T-helper 2 cell treated with Interferon-gamma antibody and Interleukin-4, amounts not matched to agents 100 ng/mL and 5 ng/mL, for 36 hours (primary cell): ENCODE data around the gene CASK. TPM values are rescaled to one million over a fixed set of nuclear protein-coding genes. Genes with fewer than 3 reads are reported as not detected.

Experiments used
- intact Hi-C: fragments of 100-400 bp; cut with micrococcal nuclease; formaldehyde crosslinking; loops from one replicate; pipeline ENCODE4 v1.15.1; 2023
- total RNA-seq: library from RNA; stranded (reverse); gene quantifications from 2 replicates; pipeline ENCODE4 v1.2.3, GENCODE V29; 2022

The CASK gene
- total RNA-seq, result 33.0 and 40.1 TPM in 2 replicates

GRCh38 chrX:41923211-41923977 lies at the start of gene CASK:
Gene CASK (minus strand): TSS chrX:41923554. CDS start chrX:41922988, 566 bp downstream.
- intact Hi-C loops, result loop anchor here (1.0 to 5.0 kb wide), 6 partner anchors 14 to 1729 kb away; partner anchors contain the start of genes DDX3X and USP9X

- intact Hi-C loops, result no loop called here
Observed at GRCh38 chrX:41971346-41971745, 48.0 kb upstream of the CASK start.

GRCh38 chrX:41970419-41970818 lies 47.1 kb upstream of the CASK start:
- intact Hi-C loops, result no loop called here

GRCh38 chrX:41963348-41963747 lies 40.0 kb upstream of the CASK start:
- intact Hi-C loops, result no loop called here

- intact Hi-C loops, result no loop called here
Observed at GRCh38 chrX:41960142-41960541, 36.8 kb upstream of the CASK start.

- intact Hi-C loops, result no loop called here
Observed at GRCh38 chrX:41958861-41959260, 35.5 kb upstream of the CASK start.

GRCh38 chrX:41956027-41956426 lies 32.7 kb upstream of the CASK start:
- intact Hi-C loops, result no loop called here

- intact Hi-C loops, result no loop called here
Observed at GRCh38 chrX:41952102-41952501, 28.7 kb upstream of the CASK start.

GRCh38 chrX:41946989-41947612 lies 23.7 kb upstream of the CASK start:
- intact Hi-C loops, result no loop called here

GRCh38 chrX:41946235-41946634 lies 22.9 kb upstream of the CASK start:
- intact Hi-C loops, result no loop called here

GRCh38 chrX:41935832-41936231 lies 12.5 kb upstream of the CASK start:
- intact Hi-C loops, result no loop called here

GRCh38 chrX:41933546-41933945 lies 10.2 kb upstream of the CASK start:
- intact Hi-C loops, result no loop called here

- intact Hi-C loops, result no loop called here
Observed at GRCh38 chrX:41932885-41933284, 9.5 kb upstream of the CASK start.

- intact Hi-C loops, result no loop called here
Observed at GRCh38 chrX:41931591-41931990, 8.2 kb upstream of the CASK start.

- intact Hi-C loops, result loop anchor here (1.0 to 5.0 kb wide), 7 partner anchors 15 to 1728 kb away; partner anchors contain the start of genes DDX3X and USP9X
Observed at GRCh38 chrX:41923978-41924683, 777 bp upstream of the CASK start.

GRCh38 chrX:41922431-41923151 lies 763 bp downstream of the CASK start:
- intact Hi-C loops, result loop anchor here (1.0 to 5.0 kb wide), 6 partner anchors 13 to 1730 kb away; partner anchors contain the start of genes DDX3X and USP9X

GRCh38 chrX:41921492-41922430 lies 1.6 kb downstream of the CASK start:
- intact Hi-C loops, result loop anchor here (2.0 to 5.0 kb wide), 5 partner anchors 124 to 1731 kb away; partner anchors contain the start of genes DDX3X and USP9X

GRCh38 chrX:41919870-41920269 lies 3.5 kb downstream of the CASK start:
- intact Hi-C loops, result loop anchor here (5.0 kb wide), 4 partner anchors 123 to 1732 kb away; partner anchors contain the start of genes DDX3X and USP9X

GRCh38 chrX:41917517-41917916 lies 5.8 kb downstream of the CASK start:
- intact Hi-C loops, result no loop called here

- intact Hi-C loops, result no loop called here
Observed at GRCh38 chrX:41913476-41913875, 9.9 kb downstream of the CASK start.
